Measurements from ENCODE around the gene DDB1.

- no peak for TF ChIP-seq EED (IDR thresholded peaks at IDR 0.05; ENCODE audit: low read depth)
- TF ChIP-seq CEBPB (IDR thresholded peaks at IDR 0.05; ENCODE audit: borderline replicate concordance in 1 of 2, low read depth in 2 of 2, low read length in 2 of 2), result no peak
Measured at GRCh38 chr11:61264371-61264770, 68.5 kb downstream of the DDB1 start.

All from GM12878 (cell line).